ENCODE results near the gene SETD1A. TPM values are rescaled to one million over a fixed set of nuclear protein-coding genes. Genes with fewer than 3 reads are reported as not detected.
A peak's percentile ranks its signal among the peaks of the same experiment; 100 is the strongest.

The SETD1A gene
- polyA plus RNA-seq, 2 of the 4 experiments (the other 2 are of a cell fraction) = 2.0 to 21.2 TPM

GRCh38 chr16:30964574-30965226 is 7.1 kb downstream of the SETD1A start:
- Histone ChIP-seq H3K4me1 (no peaks in the 10 kb centered on the region), H3K27ac (no peak overlapping the region), H3K4me3 (no peak overlapping the region), H3K9me3 (no peaks in the 10 kb centered on the region), H3K4me2 (no peak overlapping the region)
- CTCF ChIA-PET = interaction anchor here (0.9 to 3.8 kb wide), 4 partner anchors 11 to 22 kb away, joined by 4 to 22 read pairs (median 12); partner anchors contain the start of gene HSD3B7
- POLR2A ChIA-PET = no interaction called here
- no peak for FAIRE-seq
- TF ChIP-seq USF2 (IDR thresholded peaks at IDR 0.05) (no peak), ZSCAN20 (CRISPR knock-in tag; IDR thresholded peaks at IDR 0.05) (no peak), TFCP2L1 (CRISPR knock-in tag; IDR thresholded peaks at IDR 0.05) (no peak), POLR2AphosphoS2 (conservative IDR thresholded peaks at IDR 0.05; ENCODE audit: low read length) (no peak), FOSL2 (IDR thresholded peaks at IDR 0.05) (no peak), FOSL2 (CRISPR knock-in tag; IDR thresholded peaks at IDR 0.05) (no peak), MAFK (IDR thresholded peaks at IDR 0.05; ENCODE audit: partially characterized antibody) (no peak), RAD21 (conservative IDR thresholded peaks at IDR 0.05 in 1 of 2, IDR thresholded peaks at IDR 0.05 in 1 of 2) (no peak)
- WGBS (ENCODE audit: missing lambda C conversion rate) = 93% methylated on average over 31 of the region's 33 CpGs
- ATAC-seq = no peak
- no peak for DNase-seq (ENCODE audit: low read depth in 1 of 2, low spot score in 1 of 2)

- ATAC-seq = peak; percentile 30 to 41; a peak in 2 of 6 replicates
- CTCF ChIA-PET = interaction anchor here (1.0 to 8.8 kb wide), 3 partner anchors 12 to 29 kb away, joined by 3 to 75 read pairs (median 5); partner anchors contain the start of gene HSD3B7
Observed at GRCh38 chr16:30965436-30965835, 7.9 kb downstream of the SETD1A start.

More at GRCh38 chr16:30965436-30965835, 7.9 kb downstream of the SETD1A start:
- no peak overlapping the region for H3K27ac ChIP-seq
- H3K4me1 ChIP-seq = no peaks in the 10 kb centered on the region
- H3K4me2 ChIP-seq = no peak overlapping the region
- no peaks in the 10 kb centered on the region for H3K9me3 ChIP-seq
- no peak for TF ChIP-seq HOXA7 (CRISPR knock-in tag; IDR thresholded peaks at IDR 0.05)
- TF ChIP-seq TP53 (CRISPR knock-in tag; IDR thresholded peaks at IDR 0.05) = no peak
- TF ChIP-seq HDAC2 (IDR thresholded peaks at IDR 0.05) = no peak
- TF ChIP-seq NPAS2 (CRISPR knock-in tag; IDR thresholded peaks at IDR 0.05; ENCODE audit: borderline replicate concordance) = no peak
- TF ChIP-seq, protein P1, sequence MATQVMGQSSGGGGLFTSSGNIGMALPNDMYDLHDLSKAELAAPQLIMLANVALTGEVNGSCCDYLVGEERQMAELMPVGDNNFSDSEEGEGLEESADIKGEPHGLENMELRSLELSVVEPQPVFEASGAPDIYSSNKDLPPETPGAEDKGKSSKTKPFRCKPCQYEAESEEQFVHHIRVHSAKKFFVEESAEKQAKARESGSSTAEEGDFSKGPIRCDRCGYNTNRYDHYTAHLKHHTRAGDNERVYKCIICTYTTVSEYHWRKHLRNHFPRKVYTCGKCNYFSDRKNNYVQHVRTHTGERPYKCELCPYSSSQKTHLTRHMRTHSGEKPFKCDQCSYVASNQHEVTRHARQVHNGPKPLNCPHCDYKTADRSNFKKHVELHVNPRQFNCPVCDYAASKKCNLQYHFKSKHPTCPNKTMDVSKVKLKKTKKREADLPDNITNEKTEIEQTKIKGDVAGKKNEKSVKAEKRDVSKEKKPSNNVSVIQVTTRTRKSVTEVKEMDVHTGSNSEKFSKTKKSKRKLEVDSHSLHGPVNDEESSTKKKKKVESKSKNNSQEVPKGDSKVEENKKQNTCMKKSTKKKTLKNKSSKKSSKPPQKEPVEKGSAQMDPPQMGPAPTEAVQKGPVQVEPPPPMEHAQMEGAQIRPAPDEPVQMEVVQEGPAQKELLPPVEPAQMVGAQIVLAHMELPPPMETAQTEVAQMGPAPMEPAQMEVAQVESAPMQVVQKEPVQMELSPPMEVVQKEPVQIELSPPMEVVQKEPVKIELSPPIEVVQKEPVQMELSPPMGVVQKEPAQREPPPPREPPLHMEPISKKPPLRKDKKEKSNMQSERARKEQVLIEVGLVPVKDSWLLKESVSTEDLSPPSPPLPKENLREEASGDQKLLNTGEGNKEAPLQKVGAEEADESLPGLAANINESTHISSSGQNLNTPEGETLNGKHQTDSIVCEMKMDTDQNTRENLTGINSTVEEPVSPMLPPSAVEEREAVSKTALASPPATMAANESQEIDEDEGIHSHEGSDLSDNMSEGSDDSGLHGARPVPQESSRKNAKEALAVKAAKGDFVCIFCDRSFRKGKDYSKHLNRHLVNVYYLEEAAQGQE (IDR thresholded peaks at IDR 0.05) = no peak
- TF ChIP-seq KDM1A (IDR thresholded peaks at IDR 0.05; ENCODE audit: low read depth) = no peak
- TF ChIP-seq CHD4 (IDR thresholded peaks at IDR 0.05; ENCODE audit: borderline replicate concordance) = no peak
- no peak for TF ChIP-seq FOSL2 (IDR thresholded peaks at IDR 0.05)
- no peak for TF ChIP-seq FOSL2 (CRISPR knock-in tag; IDR thresholded peaks at IDR 0.05)
- no peak for TF ChIP-seq TFCP2L1 (CRISPR knock-in tag; IDR thresholded peaks at IDR 0.05)
- TF ChIP-seq FOSB (CRISPR knock-in tag; IDR thresholded peaks at IDR 0.05) = no peak
- TF ChIP-seq PHF8 (IDR thresholded peaks at IDR 0.05; ENCODE audit: borderline replicate concordance, low read depth) = no peak
- TF ChIP-seq ZC3H11A (IDR thresholded peaks at IDR 0.05) = no peak
- TF ChIP-seq, protein P2, sequence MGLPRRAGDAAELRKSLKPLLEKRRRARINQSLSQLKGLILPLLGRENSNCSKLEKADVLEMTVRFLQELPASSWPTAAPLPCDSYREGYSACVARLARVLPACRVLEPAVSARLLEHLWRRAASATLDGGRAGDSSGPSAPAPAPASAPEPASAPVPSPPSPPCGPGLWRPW (IDR thresholded peaks at IDR 0.05) = no peak
- TF ChIP-seq RCOR1 (IDR thresholded peaks at IDR 0.05; ENCODE audit: low read depth, low read length) = no peak
- TF ChIP-seq, protein P3, sequence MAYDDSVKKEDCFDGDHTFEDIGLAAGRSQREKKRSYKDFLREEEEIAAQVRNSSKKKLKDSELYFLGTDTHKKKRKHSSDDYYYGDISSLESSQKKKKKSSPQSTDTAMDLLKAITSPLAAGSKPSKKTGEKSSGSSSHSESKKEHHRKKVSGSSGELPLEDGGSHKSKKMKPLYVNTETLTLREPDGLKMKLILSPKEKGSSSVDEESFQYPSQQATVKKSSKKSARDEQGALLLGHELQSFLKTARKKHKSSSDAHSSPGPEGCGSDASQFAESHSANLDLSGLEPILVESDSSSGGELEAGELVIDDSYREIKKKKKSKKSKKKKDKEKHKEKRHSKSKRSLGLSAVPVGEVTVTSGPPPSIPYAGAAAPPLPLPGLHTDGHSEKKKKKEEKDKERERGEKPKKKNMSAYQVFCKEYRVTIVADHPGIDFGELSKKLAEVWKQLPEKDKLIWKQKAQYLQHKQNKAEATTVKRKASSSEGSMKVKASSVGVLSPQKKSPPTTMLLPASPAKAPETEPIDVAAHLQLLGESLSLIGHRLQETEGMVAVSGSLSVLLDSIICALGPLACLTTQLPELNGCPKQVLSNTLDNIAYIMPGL (CRISPR knock-in tag; IDR thresholded peaks at IDR 0.05; ENCODE audit: borderline replicate concordance) = no peak
- no peak for TF ChIP-seq ZNF302 (CRISPR knock-in tag; IDR thresholded peaks at IDR 0.05)
- TF ChIP-seq POLR2AphosphoS2 (conservative IDR thresholded peaks at IDR 0.05; ENCODE audit: low read length) = no peak
- TF ChIP-seq JUNB (IDR thresholded peaks at IDR 0.05) = no peak
- no peak for TF ChIP-seq MAX (IDR thresholded peaks at IDR 0.05)
- TF ChIP-seq BCL3 (IDR thresholded peaks at IDR 0.05) = no peak
- no peak for DNase-seq (ENCODE audit: low read depth in 1 of 2, low spot score in 1 of 2)
- no peak for FAIRE-seq
- no peak overlapping the region for H3K4me3 ChIP-seq
- 98% methylated on average over 8 of the region's 15 CpGs for WGBS (ENCODE audit: missing lambda C conversion rate)
- POLR2A ChIA-PET = no interaction called here

Data from A549 (cell line).